ENCODE data around the gene DICER1. TPM values are rescaled to one million over a fixed set of nuclear protein-coding genes. Genes with fewer than 3 reads are reported as not detected.

Gene DICER1
- total and polyA plus RNA-seq, 9 of the 15 experiments (the other 6 are each of a cell fraction or from before 2014, with no cell fraction given) = 2.5 to 23.2 (median 12.4) TPM

GRCh38 chr14:95185767-95186392, 28.6 kb upstream of the DICER1 start (continued):
- TF ChIP-seq PBX2 (CRISPR knock-in tag; IDR thresholded peaks at IDR 0.05; ENCODE audit: low read depth) (no peak), PBX2 (tag; conservative IDR thresholded peaks at IDR 0.05; ENCODE audit: low read depth) (no peak), ZNF311 (CRISPR knock-in tag; IDR thresholded peaks at IDR 0.05) (no peak), PHF20 (IDR thresholded peaks at IDR 0.05; ENCODE audit: partially characterized antibody) (no peak), CBFA2T2 (conservative IDR thresholded peaks at IDR 0.05) (peak; percentile 77), NR2C2 (CRISPR knock-in tag; IDR thresholded peaks at IDR 0.05) (no peak), NR2C2 (tag; IDR thresholded peaks at IDR 0.05) (peak; percentile 48; the same call in 1 of the 2 replicates), THAP7 (CRISPR knock-in tag; IDR thresholded peaks at IDR 0.05) (no peak), MYNN (IDR thresholded peaks at IDR 0.05) (no peak), MYNN (CRISPR knock-in tag; IDR thresholded peaks at IDR 0.05) (no peak), KAT7 (CRISPR knock-in tag; IDR thresholded peaks at IDR 0.05; ENCODE audit: borderline replicate concordance) (no peak), NFATC3 (IDR thresholded peaks at IDR 0.05) (no peak), GTF2B (IDR thresholded peaks at IDR 0.05; ENCODE audit: extremely low read depth, insufficient read length) (no peak), TRIM28 (IDR thresholded peaks at IDR 0.05) (no peak), NR4A1 (CRISPR knock-in tag; IDR thresholded peaks at IDR 0.05) (no peak), NR4A1 (tag; IDR thresholded peaks at IDR 0.05) (no peak), ZNF449 (CRISPR knock-in tag; IDR thresholded peaks at IDR 0.05) (no peak), HLTF (IDR thresholded peaks at IDR 0.05) (no peak), MTA2 (IDR thresholded peaks at IDR 0.05; ENCODE audit: low read depth) (peak; percentile 49; the same call in 1 of the 2 replicates), JUN (IDR thresholded peaks at IDR 0.05; ENCODE audit: borderline replicate concordance, low read depth, low read length) (no peak), JUN (CRISPR knock-in tag; IDR thresholded peaks at IDR 0.05; ENCODE audit: borderline replicate concordance) (no peak), PCBP2 (IDR thresholded peaks at IDR 0.05; ENCODE audit: low read depth, low read length, poor library complexity, severe bottlenecking) (no peak), SETDB1 (IDR thresholded peaks at IDR 0.05; ENCODE audit: low read length) (no peak), SRF (CRISPR knock-in tag; IDR thresholded peaks at IDR 0.05) (no peak), TARDBP (IDR thresholded peaks at IDR 0.05) (no peak)

All from K562 (cell line).